HEK293 (cell line): ENCODE data around the gene PIM2.

ENCODE experiments used
- CTCF ChIA-PET: fragments of 350-600 bp; formaldehyde crosslinking; extraction: SDS; loops from one replicate; lab custom pipeline; 2021; ENCODE audit warnings: antibody characterized with exemption; lab: Yijun Ruan, JAX
- POLR2A ChIA-PET: fragments of 300-600 bp; formaldehyde crosslinking; extraction: SDS; loops from one replicate; lab custom pipeline; 2020; ENCODE audit warnings: antibody characterized with exemption, inconsistent platforms; lab: Yijun Ruan, JAX
- H3K27ac ChIP-seq: fragments of 200-500 bp; sonication (Bioruptor generic); 2 replicates; pipeline ENCODE4 v1.5.1; 2014; ENCODE audit warnings: low read depth, low read length, control low read depth, inconsistent platforms; ENCODE audit errors: extremely low read depth
- H3K36me3 ChIP-seq, 2 experiments: fragments of 200-500 bp in 1 of 2; sonication (Bioruptor generic) in 1 of 2; 1 replicate in 1 of 2; 2 replicates in 1 of 2; pipeline ENCODE4 v1.5.1; 2014 to 2017; ENCODE audit warnings: inconsistent platforms in 2 of 2, low read length in 2 of 2; ENCODE audit not compliant: control insufficient read depth in 2 of 2, insufficient read depth in 1 of 2
- H3K4me1 ChIP-seq: fragments of 200-500 bp; sonication (Bioruptor generic); 2 replicates; pipeline ENCODE4 v1.5.1; 2014; ENCODE audit warnings: mild to moderate bottlenecking, low read length, inconsistent platforms; ENCODE audit not compliant: control insufficient read depth, insufficient read depth
- H3K4me3 ChIP-seq: 2 replicates; pipeline ENCODE4 v1.5.1; 2011; ENCODE audit warnings: low read depth, mild to moderate bottlenecking, control low read depth, low read length, moderate library complexity
- H3K9me3 ChIP-seq: fragments of 200-500 bp; sonication (Bioruptor generic); 2 replicates; pipeline ENCODE4 v1.5.1; 2014; ENCODE audit warnings: low read depth, low read length, inconsistent platforms; ENCODE audit not compliant: control insufficient read depth, insufficient read depth
- CTCF ChIP-seq: fragments of 450-650 bp; formaldehyde crosslinking; IDR thresholded peaks from 2 replicates; pipeline ENCODE4 v1.5.1; 2016; ENCODE audit warnings: missing biosample characterization, missing genetic modification characterization
- KLF1 ChIP-seq: fragments of 450-650 bp; formaldehyde crosslinking; IDR thresholded peaks from 2 replicates; pipeline ENCODE4 v1.5.1; 2016; ENCODE audit warnings: missing biosample characterization, missing genetic modification characterization
- KLF17 ChIP-seq: fragments of 450-650 bp; formaldehyde crosslinking; IDR thresholded peaks from 2 replicates; pipeline ENCODE4 v1.5.1; 2016; ENCODE audit warnings: missing biosample characterization, missing genetic modification characterization
- KLF8 ChIP-seq: fragments of 450-650 bp; formaldehyde crosslinking; IDR thresholded peaks from 2 replicates; pipeline ENCODE4 v1.5.1; 2016; ENCODE audit warnings: missing biosample characterization, missing genetic modification characterization
- SP2 ChIP-seq: fragments of 450-650 bp; formaldehyde crosslinking; IDR thresholded peaks from 2 replicates; pipeline ENCODE4 v1.5.1; 2016; ENCODE audit warnings: missing biosample characterization, missing genetic modification characterization
- TSHZ1 ChIP-seq: fragments of 450-650 bp; formaldehyde crosslinking; IDR thresholded peaks from 2 replicates; pipeline ENCODE4 v1.5.1; 2016; ENCODE audit warnings: missing biosample characterization, missing genetic modification characterization, borderline replicate concordance
- WT1 ChIP-seq: fragments of 450-650 bp; formaldehyde crosslinking; IDR thresholded peaks from 2 replicates; pipeline ENCODE4 v1.5.1; 2016; ENCODE audit warnings: missing biosample characterization, missing genetic modification characterization
- YY1 ChIP-seq: fragments of 450-650 bp; formaldehyde crosslinking; IDR thresholded peaks from 2 replicates; pipeline ENCODE4 v1.5.1; 2018; ENCODE audit warnings: missing biosample characterization, missing genetic modification characterization
- ZFP3 ChIP-seq: fragments of 450-650 bp; formaldehyde crosslinking; IDR thresholded peaks from 2 replicates; pipeline ENCODE4 v1.5.1; 2016; ENCODE audit warnings: low read depth, missing biosample characterization, missing genetic modification characterization
- ZIC2 ChIP-seq: fragments of 450-650 bp; formaldehyde crosslinking; IDR thresholded peaks from 2 replicates; pipeline ENCODE4 v1.5.1; 2016; ENCODE audit warnings: missing biosample characterization, missing genetic modification characterization
- ZNF114 ChIP-seq: fragments of 450-650 bp; formaldehyde crosslinking; IDR thresholded peaks from 2 replicates; pipeline ENCODE4 v1.5.0; 2017; ENCODE audit warnings: missing biosample characterization, missing genetic modification characterization
- ZNF155 ChIP-seq: fragments of 450-650 bp; formaldehyde crosslinking; IDR thresholded peaks from 2 replicates; pipeline ENCODE4 v1.5.1; 2016; ENCODE audit warnings: missing biosample characterization, missing genetic modification characterization
- ZNF175 ChIP-seq: fragments of 450-650 bp; formaldehyde crosslinking; IDR thresholded peaks from 2 replicates; pipeline ENCODE4 v1.5.1; 2016; ENCODE audit warnings: missing biosample characterization, missing genetic modification characterization
- ZNF302 ChIP-seq: fragments of 450-650 bp; formaldehyde crosslinking; IDR thresholded peaks from 2 replicates; pipeline ENCODE4 v1.5.1; 2016; ENCODE audit warnings: missing biosample characterization, missing genetic modification characterization, low read depth
- ZNF423 ChIP-seq: fragments of 450-650 bp; formaldehyde crosslinking; IDR thresholded peaks from 2 replicates; pipeline ENCODE4 v1.5.1; 2016; ENCODE audit warnings: missing biosample characterization, missing genetic modification characterization
- ZNF501 ChIP-seq: fragments of 450-650 bp; formaldehyde crosslinking; IDR thresholded peaks from 2 replicates; pipeline ENCODE4 v1.5.1; 2016; ENCODE audit warnings: missing biosample characterization, missing genetic modification characterization
- ZNF692 ChIP-seq: fragments of 450-650 bp; formaldehyde crosslinking; IDR thresholded peaks from 2 replicates; pipeline ENCODE4 v1.5.1; 2016; ENCODE audit warnings: missing biosample characterization, missing genetic modification characterization
- ZNF777 ChIP-seq: fragments of 450-650 bp; formaldehyde crosslinking; IDR thresholded peaks from 2 replicates; pipeline ENCODE4 v1.5.1; 2017; ENCODE audit warnings: missing biosample characterization, missing genetic modification characterization, borderline replicate concordance
- ZNF792 ChIP-seq: fragments of 450-650 bp; formaldehyde crosslinking; IDR thresholded peaks from 2 replicates; pipeline ENCODE4 v1.5.1; 2016; ENCODE audit warnings: missing biosample characterization, missing genetic modification characterization

Gene PIM2

GRCh38 chrX:48933757-48934156 is 14.9 kb upstream of the PIM2 start (continued):
- TF ChIP-seq SP2 (no peak), KLF8 (tag by site-specific recombination) (no peak)

GRCh38 chrX:48927736-48928382 is 9.0 kb upstream of the PIM2 start:
- POLR2A ChIA-PET, result no interaction called here
- Histone ChIP-seq H3K27ac (no peak overlapping the region), H3K36me3 (peaks cover 19 to 69% of the 10 kb centered on the region in 2 experiments; a peak in 2 of 3 replicates), H3K9me3 (no peaks in the 10 kb centered on the region), H3K4me3 (no peak overlapping the region), H3K4me1 (no peaks in the 10 kb centered on the region)
- TF ChIP-seq ZNF302 (tag by site-specific recombination) (no peak), ZNF423 (tag by site-specific recombination) (no peak), ZFP3 (tag by site-specific recombination) (no peak), ZNF501 (tag by site-specific recombination) (no peak), CTCF (no peak), ZNF692 (tag by site-specific recombination) (no peak)
- CTCF ChIA-PET, result interaction anchor here (0.7 to 1.2 kb wide), 2 partner anchors 19 to 280 kb away, joined by 4 read pairs; no protein-coding TSS in a partner anchor

GRCh38 chrX:48927123-48927522 is 8.3 kb upstream of the PIM2 start:
- Histone ChIP-seq H3K4me1 (no peaks in the 10 kb centered on the region), H3K4me3 (no peak overlapping the region), H3K36me3 (peaks cover 16 to 74% of the 10 kb centered on the region in 2 experiments; a peak in 2 of 3 replicates), H3K9me3 (no peaks in the 10 kb centered on the region), H3K27ac (no peak overlapping the region)
- no peak for TF ChIP-seq ZNF792 (tag by site-specific recombination)
- no peak for TF ChIP-seq WT1
- TF ChIP-seq ZIC2 (tag by site-specific recombination), result 0 out of 2 replicates have a peak, but pooled peaks have one; percentile 17
- POLR2A ChIA-PET, result no interaction called here
- CTCF ChIA-PET, result interaction anchor here (0.9 to 1.2 kb wide), 2 partner anchors 11 to 19 kb away, joined by 3 to 4 read pairs; no protein-coding TSS in a partner anchor

- ChIA-PET POLR2A (no interaction called here), CTCF (no interaction called here)
- Histone ChIP-seq H3K9me3 (no peaks in the 10 kb centered on the region), H3K27ac (no peak overlapping the region), H3K4me3 (no peak overlapping the region), H3K4me1 (0 out of 2 replicates have a peak, but pooled peaks cover 3% of the 10 kb centered on the region), H3K36me3 (peaks cover 13 to 69% of the 10 kb centered on the region in 2 experiments; a peak in 2 of 3 replicates)
- TF ChIP-seq ZNF155 (no peak), ZNF777 (tag by site-specific recombination) (no peak), TSHZ1 (tag by site-specific recombination) (no peak), KLF17 (tag by site-specific recombination) (no peak), YY1 (tag by site-specific recombination) (no peak), KLF1 (tag by site-specific recombination) (no peak), ZNF114 (tag by site-specific recombination) (no peak), ZNF175 (tag by site-specific recombination) (no peak), ZNF423 (tag by site-specific recombination) (no peak)
These were observed 5.4 kb upstream of the PIM2 start for GRCh38 chrX:48924270-48924669.
